Measurements from ENCODE around the gene ASXL3. TPM values are rescaled to one million over a fixed set of nuclear protein-coding genes. Genes with fewer than 3 reads are reported as not detected.

The ASXL3 gene
- total RNA-seq, 1 experiment from 2014 or later, result 1.2 TPM

DNA sequence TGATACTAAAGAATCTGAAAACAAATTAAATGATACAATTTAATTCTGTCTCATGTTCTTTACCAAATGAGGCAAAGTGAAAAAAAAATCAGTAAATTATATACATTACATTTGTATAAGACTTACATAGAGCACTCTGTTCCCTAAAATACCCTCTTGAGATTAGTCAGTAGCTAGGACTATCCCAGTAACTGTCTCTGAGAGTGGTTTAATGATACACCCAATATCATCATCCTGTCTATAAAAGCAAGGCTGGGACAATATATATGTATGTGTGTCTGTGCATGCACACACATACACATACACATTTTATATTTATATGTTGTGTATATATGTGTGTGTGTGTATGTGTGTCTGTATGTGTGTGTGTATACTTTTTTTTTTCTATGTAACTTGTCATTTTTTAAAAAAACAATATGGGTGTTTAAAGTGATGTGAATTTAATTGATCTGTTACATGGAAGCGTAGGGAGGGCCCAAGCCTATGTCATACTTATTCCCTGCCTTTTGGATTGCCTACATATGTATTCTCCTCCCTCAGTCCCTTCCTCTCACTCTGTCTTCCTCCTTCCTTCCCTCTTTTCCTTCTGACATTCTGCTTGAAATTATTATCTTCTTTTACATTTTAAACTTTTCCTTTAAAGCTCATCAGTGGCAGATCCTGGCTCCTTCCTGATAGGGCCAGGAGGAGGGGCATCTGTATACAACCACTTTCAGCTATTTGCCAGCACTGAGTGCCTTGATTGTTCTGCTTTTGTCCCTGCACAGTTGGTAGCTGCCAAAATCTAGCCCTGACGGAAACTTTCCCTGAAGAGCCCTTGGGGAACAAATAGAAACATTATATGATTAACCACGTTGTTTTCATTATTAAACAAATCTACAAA is 6.8 kb downstream of the ASXL3 start:
- ChIA-PET CTCF (no interaction called here), POLR2A (no interaction called here)
- H3K27ac Mint-ChIP-seq (ENCODE audit: unreplicated experiment), result no peak overlapping the region
- H3K36me3 ChIP-seq (ENCODE audit: control insufficient read depth, insufficient read depth, low read length), result no peaks in the 10 kb centered on the region
- H3K27me3 Mint-ChIP-seq (ENCODE audit: insufficient read depth, unreplicated experiment), result peaks cover 9% of the 10 kb centered on the region
- BruUV-seq (replicated peaks), result no TSS peak
- intact Hi-C loops (cut with micrococcal nuclease; ENCODE audit: unreplicated experiment), result no loop called here
- no peaks in the 10 kb centered on the region for H3K4me1 Mint-ChIP-seq (ENCODE audit: low read depth, unreplicated experiment)
- H3K4me3 ChIP-seq (ENCODE audit: low read depth, low read length), result no peak overlapping the region
- no peaks in the 10 kb centered on the region for H3K4me1 ChIP-seq
- no peaks in the 10 kb centered on the region for H3K9me3 Mint-ChIP-seq (ENCODE audit: unreplicated experiment)
- H3K36me3 Mint-ChIP-seq (ENCODE audit: insufficient read depth, unreplicated experiment), result no peaks in the 10 kb centered on the region
- no peaks in the 10 kb centered on the region for H3K9me3 ChIP-seq
- H3K4me3 Mint-ChIP-seq (ENCODE audit: unreplicated experiment), result no peak overlapping the region
- DNase-seq, result no peak
- no peak for TF ChIP-seq CTCF (IDR thresholded peaks at IDR 0.05; ENCODE audit: insufficient read depth in 1 of 2, low read depth in 1 of 2, low read length in 1 of 2, severe bottlenecking in 1 of 2, unreplicated experiment in 1 of 2)
- no peaks in the 10 kb centered on the region for H3K27me3 ChIP-seq (replicated peaks; ENCODE audit: control insufficient read depth, insufficient read depth, low read length)

GRCh38 chr18:33585431-33585775 is 7.4 kb downstream of the ASXL3 start:
- Mint-ChIP-seq H3K27ac (ENCODE audit: unreplicated experiment) (no peak overlapping the region), H3K4me3 (ENCODE audit: unreplicated experiment) (no peak overlapping the region), H3K36me3 (ENCODE audit: insufficient read depth, unreplicated experiment) (no peaks in the 10 kb centered on the region), H3K9me3 (ENCODE audit: unreplicated experiment) (no peaks in the 10 kb centered on the region), H3K4me1 (ENCODE audit: low read depth, unreplicated experiment) (no peaks in the 10 kb centered on the region), H3K27me3 (ENCODE audit: insufficient read depth, unreplicated experiment) (peaks cover 9% of the 10 kb centered on the region)
- Histone ChIP-seq H3K36me3 (ENCODE audit: control insufficient read depth, insufficient read depth, low read length) (no peaks in the 10 kb centered on the region), H3K27me3 (replicated peaks; ENCODE audit: control insufficient read depth, insufficient read depth, low read length) (no peaks in the 10 kb centered on the region), H3K9me3 (no peaks in the 10 kb centered on the region), H3K4me3 (ENCODE audit: low read depth, low read length) (no peak overlapping the region), H3K4me1 (no peaks in the 10 kb centered on the region)
- no TSS peak for BruUV-seq (replicated peaks)
- DNase-seq, result no peak
- intact Hi-C loops (cut with micrococcal nuclease; ENCODE audit: unreplicated experiment), result no loop called here
- ChIA-PET CTCF (no interaction called here), POLR2A (no interaction called here)
- TF ChIP-seq CTCF (IDR thresholded peaks at IDR 0.05; ENCODE audit: insufficient read depth in 1 of 2, low read depth in 1 of 2, low read length in 1 of 2, severe bottlenecking in 1 of 2, unreplicated experiment in 1 of 2), result no peak

GRCh38 chr18:33588361-33588760 is 10.3 kb downstream of the ASXL3 start:
- Mint-ChIP-seq H3K27me3 (ENCODE audit: insufficient read depth, unreplicated experiment) (peaks cover 9% of the 10 kb centered on the region), H3K36me3 (ENCODE audit: insufficient read depth, unreplicated experiment) (no peaks in the 10 kb centered on the region)

More at GRCh38 chr18:33588361-33588760, 10.3 kb downstream of the ASXL3 start:
- intact Hi-C loops (cut with micrococcal nuclease; ENCODE audit: unreplicated experiment), result no loop called here
- H3K4me3 ChIP-seq (ENCODE audit: low read depth, low read length), result no peak overlapping the region
- no peak for DNase-seq
- Mint-ChIP-seq H3K4me3 (ENCODE audit: unreplicated experiment) (no peak overlapping the region), H3K27ac (ENCODE audit: unreplicated experiment) (no peak overlapping the region), H3K4me1 (ENCODE audit: low read depth, unreplicated experiment) (peaks cover 3% of the 10 kb centered on the region), H3K9me3 (ENCODE audit: unreplicated experiment) (no peaks in the 10 kb centered on the region)
- POLR2A ChIA-PET, result no interaction called here
- TF ChIP-seq CTCF (IDR thresholded peaks at IDR 0.05; ENCODE audit: insufficient read depth in 1 of 2, low read depth in 1 of 2, low read length in 1 of 2, severe bottlenecking in 1 of 2, unreplicated experiment in 1 of 2), result no peak
- H3K4me1 ChIP-seq, result no peaks in the 10 kb centered on the region
- no peaks in the 10 kb centered on the region for H3K9me3 ChIP-seq
- CTCF ChIA-PET, result no interaction called here
- no peaks in the 10 kb centered on the region for H3K27me3 ChIP-seq (replicated peaks; ENCODE audit: control insufficient read depth, insufficient read depth, low read length)
- BruUV-seq (replicated peaks), result no TSS peak
- no peaks in the 10 kb centered on the region for H3K36me3 ChIP-seq (ENCODE audit: control insufficient read depth, insufficient read depth, low read length)

All from Caco-2 (cell line).